Astrocyte (in vitro differentiated cells and primary cell): ENCODE results near the gene KMT2C. TPM values are rescaled to one million over a fixed set of nuclear protein-coding genes. Genes with fewer than 3 reads are reported as not detected.

Experiments used
- DNase-seq: peaks from one replicate; pipeline ENCODE4 v3.0.0-alpha.2; 2010; ENCODE audit warnings: low read depth
- FAIRE-seq: peaks from 2 replicates; lab custom pipeline; 2011; peaks lifted over from hg19 to GRCh38; lab: Jason Lieb, UNC
- H2AFZ ChIP-seq: 2 replicates; pipeline ENCODE4 v1.6.0; 2012; ENCODE audit warnings: low read depth, low read length, inconsistent platforms
- H3K27ac ChIP-seq: 2 replicates; pipeline ENCODE4 v1.5.1; 2011; ENCODE audit warnings: low read depth, low read length, inconsistent platforms
- H3K27me3 ChIP-seq: 2 replicates; pipeline ENCODE4 v1.6.0; 2011; ENCODE audit warnings: low read length, inconsistent platforms; ENCODE audit not compliant: insufficient read depth
- H3K36me3 ChIP-seq: 2 replicates; pipeline ENCODE4 v1.5.1; 2011; ENCODE audit warnings: low read length, inconsistent platforms; ENCODE audit not compliant: insufficient read depth
- H3K4me1 ChIP-seq: 2 replicates; pipeline ENCODE4 v1.5.1; 2011; ENCODE audit warnings: low read length, inconsistent platforms; ENCODE audit not compliant: insufficient read depth
- H3K4me2 ChIP-seq: 2 replicates; pipeline ENCODE4 v1.6.0; 2012; ENCODE audit warnings: low read length, inconsistent platforms
- H3K4me3 ChIP-seq: 2 replicates; pipeline ENCODE4 v1.5.1; 2011; ENCODE audit warnings: low read depth, mild to moderate bottlenecking, low read length, inconsistent platforms; ENCODE audit not compliant: insufficient read depth
- H3K79me2 ChIP-seq: 2 replicates; pipeline ENCODE4 v1.6.0; 2012; ENCODE audit warnings: mild to moderate bottlenecking, low read length, inconsistent platforms; ENCODE audit not compliant: insufficient read depth
- H3K9ac ChIP-seq: 2 replicates; pipeline ENCODE4 v1.6.0; 2012; ENCODE audit warnings: mild to moderate bottlenecking, low read length, inconsistent platforms
- H3K9me3 ChIP-seq: 2 replicates; pipeline ENCODE4 v1.5.1; 2012; ENCODE audit warnings: low read depth, mild to moderate bottlenecking, low read length, inconsistent platforms; ENCODE audit not compliant: insufficient read depth
- H4K20me1 ChIP-seq: 2 replicates; pipeline ENCODE4 v1.6.0; 2012; ENCODE audit warnings: low read length, inconsistent platforms; ENCODE audit not compliant: insufficient read depth
- H3K27ac Mint-ChIP-seq: one replicate; pipeline ENCODE4 v1.8.0; 2021; ENCODE audit warnings: mild to moderate bottlenecking, mixed read lengths; ENCODE audit not compliant: unreplicated experiment
- H3K27me3 Mint-ChIP-seq: one replicate; pipeline ENCODE4 v1.8.0; 2021; ENCODE audit warnings: low read depth, mixed read lengths; ENCODE audit not compliant: unreplicated experiment
- H3K36me3 Mint-ChIP-seq: one replicate; pipeline ENCODE4 v1.8.0; 2021; ENCODE audit warnings: low read depth, mixed read lengths; ENCODE audit not compliant: unreplicated experiment
- H3K4me1 Mint-ChIP-seq: one replicate; pipeline ENCODE4 v1.8.0; 2021; ENCODE audit warnings: low read depth, mixed read lengths; ENCODE audit not compliant: unreplicated experiment
- H3K4me3 Mint-ChIP-seq: one replicate; pipeline ENCODE4 v1.8.0; 2021; ENCODE audit warnings: mild to moderate bottlenecking, moderate library complexity, mixed read lengths; ENCODE audit not compliant: unreplicated experiment
- H3K9me3 Mint-ChIP-seq: one replicate; pipeline ENCODE4 v1.8.0; 2021; ENCODE audit warnings: mild to moderate bottlenecking, mixed read lengths; ENCODE audit not compliant: unreplicated experiment
- CTCF ChIP-seq: IDR thresholded peaks from 2 replicates; pipeline ENCODE4 v1.5.1; 2011; ENCODE audit warnings: low read depth, mild to moderate bottlenecking, inconsistent platforms, low read length, moderate library complexity; ENCODE audit not compliant: insufficient read depth
- EZH2 ChIP-seq: IDR thresholded peaks from 2 replicates; pipeline ENCODE4 v1.6.1; 2012; ENCODE audit warnings: mild to moderate bottlenecking, low read length, inconsistent platforms; ENCODE audit not compliant: insufficient read depth
- total RNA-seq: library from RNA; stranded (reverse); gene quantifications from 2 replicates; pipeline ENCODE4 v1.2.1, GENCODE V29; 2021

KMT2C gene
- total RNA-seq, 1 donor from 2014 or later: 59.0 TPM

DNA sequence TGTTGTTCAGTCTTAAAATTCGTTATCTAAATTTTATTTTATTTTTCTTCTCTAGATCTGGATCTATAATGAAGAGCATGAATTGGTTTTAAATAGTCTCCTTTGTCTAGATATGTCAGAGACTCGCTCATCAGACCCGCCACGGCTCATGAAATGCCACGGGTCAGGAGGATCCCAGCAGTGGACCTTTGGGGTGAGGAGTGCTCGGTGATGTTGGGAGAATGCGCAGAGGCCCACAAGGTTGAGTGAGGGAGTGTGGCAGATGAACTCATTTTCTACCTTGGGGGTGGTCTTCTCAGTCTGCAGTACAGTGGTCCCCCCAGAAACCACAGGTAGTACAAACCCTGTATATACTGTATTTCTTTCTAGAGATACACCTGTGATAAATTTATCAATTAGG, 315.0 kb downstream of the KMT2C start:
- Histone ChIP-seq H4K20me1 (peaks cover 6% of the 10 kb centered on the region), H3K4me1 (no peaks in the 10 kb centered on the region), H2AFZ (no peak overlapping the region), H3K9ac (no peak overlapping the region), H3K4me3 (no peak overlapping the region), H3K4me2 (no peak overlapping the region), H3K9me3 (no peaks in the 10 kb centered on the region), H3K36me3 (peaks cover 60% of the 10 kb centered on the region), H3K27ac (no peak overlapping the region), H3K27me3 (no peaks in the 10 kb centered on the region), H3K79me2 (no peaks in the 10 kb centered on the region)
- H3K27ac Mint-ChIP-seq: no peak overlapping the region
- no peak for FAIRE-seq
- DNase-seq: no peak
- H3K4me1 Mint-ChIP-seq: no peaks in the 10 kb centered on the region
- no peaks in the 10 kb centered on the region for H3K27me3 Mint-ChIP-seq
- TF ChIP-seq CTCF: no peak
- no peak for TF ChIP-seq EZH2
- peaks cover 11% of the 10 kb centered on the region for H3K9me3 Mint-ChIP-seq
- H3K4me3 Mint-ChIP-seq: no peak overlapping the region
- peaks cover 50% of the 10 kb centered on the region for H3K36me3 Mint-ChIP-seq

DNA sequence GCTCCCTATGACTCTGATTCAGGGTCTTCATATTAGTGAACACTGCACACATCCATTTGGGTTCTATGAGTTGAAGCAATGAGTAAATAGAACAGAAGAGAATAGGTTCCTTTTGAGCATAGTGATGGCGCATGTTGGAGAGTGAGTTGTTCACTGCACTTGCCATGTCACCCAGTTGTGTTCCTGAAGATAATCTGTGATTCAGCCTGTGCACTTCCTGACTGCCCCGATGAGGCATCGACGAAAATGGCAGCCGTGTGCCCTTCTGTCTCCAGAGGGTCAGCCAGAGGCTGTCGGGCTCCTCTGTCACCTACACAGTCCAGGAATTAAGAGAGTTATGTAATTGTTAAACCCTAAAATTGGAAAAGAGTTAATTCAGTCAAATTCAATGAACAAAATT, 315.6 kb downstream of the KMT2C start:
- H3K9ac ChIP-seq: no peak overlapping the region
- H3K4me3 ChIP-seq: no peak overlapping the region
- H4K20me1 ChIP-seq: peaks cover 6% of the 10 kb centered on the region
- no peak for FAIRE-seq
- peaks cover 58% of the 10 kb centered on the region for H3K36me3 ChIP-seq
- H3K4me3 Mint-ChIP-seq: no peak overlapping the region
- H3K27me3 ChIP-seq: no peaks in the 10 kb centered on the region
- H3K4me1 ChIP-seq: no peaks in the 10 kb centered on the region
- peaks cover 46% of the 10 kb centered on the region for H3K36me3 Mint-ChIP-seq
- no peak overlapping the region for H3K27ac Mint-ChIP-seq
- H3K9me3 ChIP-seq: no peaks in the 10 kb centered on the region
- H2AFZ ChIP-seq: no peak overlapping the region
- TF ChIP-seq CTCF (no peak), EZH2 (no peak)
- no peaks in the 10 kb centered on the region for H3K79me2 ChIP-seq
- H3K27ac ChIP-seq: no peak overlapping the region
- no peak overlapping the region for H3K4me2 ChIP-seq
- peak; percentile 4 for DNase-seq
- H3K4me1 Mint-ChIP-seq: no peaks in the 10 kb centered on the region
- H3K27me3 Mint-ChIP-seq: no peaks in the 10 kb centered on the region
- H3K9me3 Mint-ChIP-seq: peaks cover 9% of the 10 kb centered on the region

- Mint-ChIP-seq H3K36me3 (peaks cover 29% of the 10 kb centered on the region), H3K27me3 (no peaks in the 10 kb centered on the region), H3K4me1 (no peaks in the 10 kb centered on the region), H3K4me3 (no peak overlapping the region), H3K9me3 (no peaks in the 10 kb centered on the region), H3K27ac (no peak overlapping the region)
- no peak overlapping the region for H3K9ac ChIP-seq
- H3K27ac ChIP-seq: no peak overlapping the region
- no peaks in the 10 kb centered on the region for H3K27me3 ChIP-seq
- H3K4me3 ChIP-seq: no peak overlapping the region
- H3K4me1 ChIP-seq: no peaks in the 10 kb centered on the region
- H2AFZ ChIP-seq: no peak overlapping the region
- DNase-seq: no peak
- no peaks in the 10 kb centered on the region for H4K20me1 ChIP-seq
- TF ChIP-seq EZH2 (no peak), CTCF (no peak)
- no peaks in the 10 kb centered on the region for H3K9me3 ChIP-seq
- H3K36me3 ChIP-seq: peaks cover 48% of the 10 kb centered on the region
- FAIRE-seq: no peak
- no peaks in the 10 kb centered on the region for H3K79me2 ChIP-seq
- no peak overlapping the region for H3K4me2 ChIP-seq
Observed at GRCh38 chr7:152117356-152117755, 318.4 kb downstream of the KMT2C start.
